GM21528 (cell line): ENCODE data around the gene CCDC59.

ENCODE experiments used
- ATAC-seq: cut with Tn5 transposase; IDR thresholded peaks from one replicate; pipeline ENCODE4 v1.9.1; 2021; ENCODE audit warnings: mild to moderate bottlenecking, moderate library complexity; ENCODE audit not compliant: unreplicated experiment, low FRiP score

The CCDC59 gene

DNA sequence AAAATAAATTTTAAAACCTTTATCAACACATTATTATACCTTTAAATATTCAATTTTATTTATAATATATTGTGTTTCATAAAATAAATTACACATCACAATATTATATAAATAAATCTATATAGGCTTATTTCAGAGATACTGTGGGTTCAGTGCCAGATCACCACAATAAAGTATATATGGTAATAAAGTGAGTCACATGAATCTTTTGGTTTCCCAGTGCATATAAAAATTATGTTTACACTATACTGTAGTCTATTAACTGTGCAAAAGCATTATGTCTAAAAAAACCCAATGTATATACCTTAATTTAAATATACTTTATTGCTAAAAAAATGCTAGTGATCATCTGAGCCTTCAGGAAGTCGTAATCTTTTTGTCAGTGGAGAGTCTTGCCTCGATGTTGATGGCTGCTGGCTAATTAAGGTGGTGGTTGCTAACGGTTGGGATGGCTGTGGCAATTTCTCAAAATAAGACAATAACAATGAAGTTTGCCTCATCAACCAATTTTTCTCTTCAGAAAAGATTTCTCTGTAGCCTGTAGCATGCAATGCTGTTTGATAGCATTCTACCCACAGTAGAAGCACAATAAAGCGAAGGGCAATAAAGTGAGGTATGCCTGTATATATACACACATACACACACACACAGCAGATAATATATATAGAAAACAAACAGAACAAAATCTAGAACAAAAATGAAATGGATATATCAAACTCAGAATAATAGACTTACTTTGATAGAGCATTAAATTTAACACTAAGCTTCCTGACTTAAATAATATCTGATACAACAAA, 32.4 kb downstream of the CCDC59 start:
- ATAC-seq, result no peak

DNA sequence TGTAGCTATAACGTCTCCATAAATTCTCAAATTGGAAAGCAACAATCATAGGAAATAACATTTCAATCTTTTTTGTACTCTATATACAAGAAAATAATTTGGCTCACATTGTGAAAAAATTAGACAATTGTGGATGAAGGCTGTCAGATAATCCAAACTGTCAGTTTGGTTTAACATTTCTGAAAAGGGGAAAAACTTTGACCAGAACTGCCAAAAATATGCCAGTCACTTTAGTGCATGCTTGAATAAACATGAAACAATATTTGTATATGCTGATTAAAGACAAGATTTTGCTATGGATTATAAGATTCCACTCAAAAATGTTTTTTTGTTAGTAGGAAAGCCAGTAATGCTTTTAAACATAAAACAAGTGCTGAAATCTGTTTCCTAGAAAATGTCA, 38.9 kb downstream of the CCDC59 start:
- ATAC-seq, result no peak

DNA sequence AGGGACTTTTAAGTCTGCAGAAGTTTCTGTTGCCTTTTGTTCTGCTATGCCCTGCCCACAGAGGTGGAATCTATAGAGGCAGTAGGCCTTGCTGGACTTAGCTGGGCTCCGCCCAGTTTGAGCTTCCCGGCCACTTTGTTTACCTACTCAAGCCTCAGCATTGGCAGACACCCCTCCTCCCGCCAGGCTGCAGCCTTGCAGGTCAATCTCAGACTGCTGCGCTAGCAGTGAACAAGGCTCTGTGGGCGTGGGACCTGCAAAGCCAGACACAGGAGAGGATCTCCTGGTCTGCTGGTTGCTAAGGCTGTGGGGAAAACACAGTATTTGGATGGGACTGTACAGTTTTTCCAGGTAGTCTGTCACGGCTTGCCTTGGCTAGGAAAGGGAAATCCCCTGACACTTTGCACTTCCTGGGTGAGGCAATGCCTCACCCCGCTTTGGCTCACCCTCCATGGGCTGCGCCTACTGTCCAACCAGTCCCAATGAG, 43.7 kb downstream of the CCDC59 start:
- no peak for ATAC-seq
